DND-41 (cell line): ENCODE data around the gene PHKG2.
A peak's percentile ranks its signal among the peaks of the same experiment; 100 is the strongest.

Experiments used
- ATAC-seq: fragments of 200-7000 bp; cut with Tn5 transposase; 3 replicates; pipeline ENCODE4 v1.9.1; 2021; ENCODE audit warnings: low read depth; ENCODE audit not compliant: insufficient read depth
- DNase-seq: peaks from one replicate; pipeline ENCODE4 v3.0.0-alpha.2; 2020
- H2AFZ ChIP-seq: 2 replicates; pipeline ENCODE4 v1.6.0; 2012; ENCODE audit warnings: low read depth, low read length
- H3K27ac ChIP-seq: 2 replicates; pipeline ENCODE4 v1.5.1; 2012; ENCODE audit warnings: low read length, inconsistent platforms
- H3K27me3 ChIP-seq: fragments of 200-600 bp; sonication (generic); 2 replicates; pipeline ENCODE4 v1.6.0; 2012; ENCODE audit warnings: low read length, mild to moderate bottlenecking, inconsistent platforms; ENCODE audit not compliant: insufficient read depth, poor library complexity
- H3K36me3 ChIP-seq: 2 replicates; pipeline ENCODE4 v1.5.1; 2012; ENCODE audit warnings: low read length, inconsistent platforms; ENCODE audit not compliant: insufficient read depth
- H3K4me1 ChIP-seq: 2 replicates; pipeline ENCODE4 v1.5.1; 2012; ENCODE audit warnings: mild to moderate bottlenecking, low read length; ENCODE audit not compliant: insufficient read depth
- H3K4me2 ChIP-seq: 2 replicates; pipeline ENCODE4 v1.6.0; 2012; ENCODE audit warnings: mild to moderate bottlenecking, moderate library complexity, low read length, inconsistent platforms; ENCODE audit not compliant: insufficient read depth
- H3K4me3 ChIP-seq, 2 experiments: fragments of 200-600 bp in 1 of 2; shearing (Covaris generic) in 1 of 2; 2 replicates each; pipeline ENCODE4 v1.5.1; 2012 to 2016; ENCODE audit warnings: inconsistent platforms in 2 of 2, low read length in 2 of 2, mild to moderate bottlenecking in 2 of 2, low read depth in 1 of 2, moderate library complexity in 1 of 2
- H3K79me2 ChIP-seq: 2 replicates; pipeline ENCODE4 v1.6.0; 2012; ENCODE audit warnings: low read length, inconsistent platforms; ENCODE audit not compliant: insufficient read depth
- H3K9ac ChIP-seq: 2 replicates; pipeline ENCODE4 v1.6.0; 2012; ENCODE audit warnings: low read depth, mild to moderate bottlenecking, inconsistent platforms, low read length, moderate library complexity
- H3K9me3 ChIP-seq: 2 replicates; pipeline ENCODE4 v1.5.1; 2012; ENCODE audit warnings: low read length, moderate library complexity, mild to moderate bottlenecking, inconsistent platforms; ENCODE audit not compliant: insufficient read depth, severe bottlenecking
- H4K20me1 ChIP-seq: 2 replicates; pipeline ENCODE4 v1.6.0; 2012; ENCODE audit warnings: low read length; ENCODE audit not compliant: insufficient read depth
- CTCF ChIP-seq: IDR thresholded peaks from 2 replicates; pipeline ENCODE4 v1.5.1; 2012; ENCODE audit warnings: borderline replicate concordance, low read length, moderate library complexity, mild to moderate bottlenecking; ENCODE audit not compliant: poor library complexity, severe bottlenecking; ENCODE audit errors: extremely low read depth
- EZH2 ChIP-seq: IDR thresholded peaks from 3 replicates; pipeline ENCODE4 v1.6.1; 2012; ENCODE audit warnings: borderline replicate concordance, low read depth, mild to moderate bottlenecking, moderate library complexity, low read length, inconsistent platforms; ENCODE audit not compliant: severe bottlenecking

The PHKG2 gene

GRCh38 chr16:30723725-30724355, 24.4 kb upstream of the PHKG2 start:
- peaks cover 59% of the 10 kb centered on the region for H4K20me1 ChIP-seq

GRCh38 chr16:30724641-30725417, 23.4 kb upstream of the PHKG2 start:
- H3K27me3 ChIP-seq: no peaks in the 10 kb centered on the region
- H3K27ac ChIP-seq: no peak overlapping the region
- H2AFZ ChIP-seq: no peak overlapping the region
- H3K9me3 ChIP-seq: no peaks in the 10 kb centered on the region
- H4K20me1 ChIP-seq: peaks cover 54% of the 10 kb centered on the region
- no peak overlapping the region for H3K4me2 ChIP-seq
- no peak overlapping the region for H3K9ac ChIP-seq
- no peaks in the 10 kb centered on the region for H3K4me1 ChIP-seq
- ATAC-seq (0 out of 3 replicates have a peak, but pooled peaks have one; percentile 11), DNase-seq (no peak)
- peaks cover 59% of the 10 kb centered on the region for H3K79me2 ChIP-seq
- TF ChIP-seq EZH2 (no peak), CTCF (no peak)
- H3K4me3 ChIP-seq: no peak overlapping the region
- H3K36me3 ChIP-seq: peaks cover 98% of the 10 kb centered on the region

More at GRCh38 chr16:30723725-30724355, 24.4 kb upstream of the PHKG2 start:
- H3K36me3 ChIP-seq: peaks cover 96% of the 10 kb centered on the region
- H3K4me1 ChIP-seq: no peaks in the 10 kb centered on the region
- H3K27me3 ChIP-seq: no peaks in the 10 kb centered on the region
- TF ChIP-seq EZH2: no peak
- no peak for TF ChIP-seq CTCF
- H3K4me3 ChIP-seq: no peak overlapping the region
- no peak for DNase-seq
- no peak overlapping the region for H3K27ac ChIP-seq
- H3K4me2 ChIP-seq: no peak overlapping the region
- H3K9ac ChIP-seq: no peak overlapping the region
- peaks cover 66% of the 10 kb centered on the region for H3K79me2 ChIP-seq
- H2AFZ ChIP-seq: no peak overlapping the region
- no peak for ATAC-seq
- no peaks in the 10 kb centered on the region for H3K9me3 ChIP-seq

GRCh38 chr16:30725418-30725792, 22.8 kb upstream of the PHKG2 start:
- H3K36me3 ChIP-seq: peaks cover 97% of the 10 kb centered on the region
- ATAC-seq (no peak), DNase-seq (no peak)

More at GRCh38 chr16:30725418-30725792, 22.8 kb upstream of the PHKG2 start:
- H3K9me3 ChIP-seq: no peaks in the 10 kb centered on the region
- H3K4me1 ChIP-seq: no peaks in the 10 kb centered on the region
- no peak for TF ChIP-seq CTCF
- TF ChIP-seq EZH2: no peak
- H4K20me1 ChIP-seq: peaks cover 49% of the 10 kb centered on the region
- H3K4me2 ChIP-seq: no peak overlapping the region
- no peaks in the 10 kb centered on the region for H3K27me3 ChIP-seq
- H3K4me3 ChIP-seq: no peak overlapping the region
- H3K27ac ChIP-seq: no peak overlapping the region
- H2AFZ ChIP-seq: no peak overlapping the region
- H3K9ac ChIP-seq: no peak overlapping the region
- peaks cover 53% of the 10 kb centered on the region for H3K79me2 ChIP-seq
